ENCODE measurements around the gene CENPF. TPM values are rescaled to one million over a fixed set of nuclear protein-coding genes. Genes with fewer than 3 reads are reported as not detected.
"Not testable (repeated sequence)": the region's sequence is repeated elsewhere in the genome, so short reads cannot be mapped to it uniquely, and the experiment has no call there.

CENPF gene
- polyA plus RNA-seq, 1 donor: 153 TPM

- DNase-seq: peak; percentile 38
Measured at GRCh38 chr1:214658785-214659184, 55.8 kb downstream of the CENPF start.

GRCh38 chr1:214660190-214660589 is 57.2 kb downstream of the CENPF start:
- DNase-seq: no peak

GRCh38 chr1:214660900-214661299 is 57.9 kb downstream of the CENPF start:
- DNase-seq: peak; percentile 53

GRCh38 chr1:214662223-214662785 is 59.3 kb downstream of the CENPF start:
- DNase-seq: no peak

- no peak for DNase-seq
Measured at GRCh38 chr1:214664651-214665433, 61.8 kb downstream of the CENPF start.

GRCh38 chr1:214665606-214666110 is 62.7 kb downstream of the CENPF start:
- DNase-seq: no peak

- no peak for DNase-seq
Measured at GRCh38 chr1:214666674-214667073, 63.7 kb downstream of the CENPF start.

- peak; percentile 21 for DNase-seq
Measured at GRCh38 chr1:214670098-214670497, 67.1 kb downstream of the CENPF start.

- not testable (repeated sequence) for DNase-seq
Measured at GRCh38 chr1:214673029-214673428, 70.0 kb downstream of the CENPF start.

- DNase-seq: no peak
Measured at GRCh38 chr1:214673576-214673975, 70.6 kb downstream of the CENPF start.

- DNase-seq: not testable (repeated sequence)
Measured at GRCh38 chr1:214675524-214675923, 72.5 kb downstream of the CENPF start.

- DNase-seq: no peak
Measured at GRCh38 chr1:214676747-214677146, 73.8 kb downstream of the CENPF start.

- no peak for DNase-seq
Measured at GRCh38 chr1:214677945-214678344, 75.0 kb downstream of the CENPF start.

GRCh38 chr1:214678386-214678785 is 75.4 kb downstream of the CENPF start:
- DNase-seq: no peak

GRCh38 chr1:214683621-214684020 is 80.6 kb downstream of the CENPF start:
- DNase-seq: no peak

- no peak for DNase-seq
Measured at GRCh38 chr1:214685906-214686305, 82.9 kb downstream of the CENPF start.

GRCh38 chr1:214686497-214686896 is 83.5 kb downstream of the CENPF start:
- no peak for DNase-seq

- no peak for DNase-seq
Measured at GRCh38 chr1:214688891-214689290, 85.9 kb downstream of the CENPF start.

GRCh38 chr1:214694769-214695168 is 91.8 kb downstream of the CENPF start:
- DNase-seq: no peak

- DNase-seq: no peak
Measured at GRCh38 chr1:214698559-214698958, 95.6 kb downstream of the CENPF start.

- no peak for DNase-seq
Measured at GRCh38 chr1:214700437-214700836, 97.4 kb downstream of the CENPF start.

GRCh38 chr1:214702556-214702955 is 99.6 kb downstream of the CENPF start:
- no peak for DNase-seq

- no peak for DNase-seq
Measured at GRCh38 chr1:214707306-214708087, 104.5 kb downstream of the CENPF start.

Data from left kidney (tissue), 2 donors.